HG02571 (cell line): Measurements from ENCODE around the gene UBR7.

ENCODE experiments used
- ATAC-seq: cut with Tn5 transposase; IDR thresholded peaks from one replicate; pipeline ENCODE4 v1.9.1; 2021; ENCODE audit warnings: mild to moderate bottlenecking, moderate library complexity; ENCODE audit not compliant: unreplicated experiment

Gene UBR7

GRCh38 chr14:93246534-93246933 is 39.5 kb downstream of the UBR7 start:
- ATAC-seq = no peak

- no peak for ATAC-seq
These were observed 42.2 kb downstream of the UBR7 start for GRCh38 chr14:93249128-93249831.

GRCh38 chr14:93262446-93262845 is 55.4 kb downstream of the UBR7 start:
- ATAC-seq = no peak

- no peak for ATAC-seq
These were observed 56.4 kb downstream of the UBR7 start for GRCh38 chr14:93263416-93263815.

- no peak for ATAC-seq
These were observed 59.1 kb downstream of the UBR7 start for GRCh38 chr14:93266127-93266526.

GRCh38 chr14:93267149-93267711 is 60.2 kb downstream of the UBR7 start:
- ATAC-seq = no peak

- ATAC-seq = no peak
These were observed 61.4 kb downstream of the UBR7 start for GRCh38 chr14:93268406-93268805.

- ATAC-seq = no peak
These were observed 62.4 kb downstream of the UBR7 start for GRCh38 chr14:93269341-93270068.

GRCh38 chr14:93271111-93271510 is 64.1 kb downstream of the UBR7 start:
- ATAC-seq = no peak

- no peak for ATAC-seq
These were observed 67.2 kb downstream of the UBR7 start for GRCh38 chr14:93274055-93274806.

GRCh38 chr14:93276031-93276716 is 69.1 kb downstream of the UBR7 start:
- ATAC-seq = no peak
